HepG2 (cell line): Measurements from ENCODE around the gene NOS1AP. TPM values are rescaled to one million over a fixed set of nuclear protein-coding genes. Genes with fewer than 3 reads are reported as not detected.

Experiments
- GLMP ChIP-seq: sonication (generic); formaldehyde crosslinking; IDR thresholded peaks from 2 replicates; pipeline ENCODE4 v1.9.0; 2021; ENCODE audit warnings: missing genetic modification reagents, mild to moderate bottlenecking, borderline replicate concordance
- HIVEP1 ChIP-seq: sonication (generic); formaldehyde crosslinking; IDR thresholded peaks from 2 replicates; pipeline ENCODE4 v1.4.0; 2020; ENCODE audit warnings: mild to moderate bottlenecking, missing genetic modification reagents
- HNRNPL ChIP-seq: fragments of 200-400 bp; formaldehyde crosslinking; IDR thresholded peaks from 2 replicates; pipeline ENCODE4 v1.6.1; 2017; ENCODE audit warnings: mild to moderate bottlenecking, low read depth, low read length
- PLSCR1 ChIP-seq: sonication (generic); formaldehyde crosslinking; IDR thresholded peaks from 2 replicates; pipeline ENCODE4 v1.5.0; 2020; ENCODE audit warnings: missing genetic modification reagents, mild to moderate bottlenecking, borderline replicate concordance
- POLR2G ChIP-seq: fragments of 200-400 bp; formaldehyde crosslinking; IDR thresholded peaks from 2 replicates; pipeline ENCODE4 v1.6.1; 2018; ENCODE audit warnings: mild to moderate bottlenecking, low read depth, low read length, moderate library complexity
- SMAD3 ChIP-seq: sonication (generic); formaldehyde crosslinking; IDR thresholded peaks from 2 replicates; pipeline ENCODE4 v1.4.0; 2020; ENCODE audit warnings: missing genetic modification reagents
- TBX2 ChIP-seq: sonication (generic); formaldehyde crosslinking; IDR thresholded peaks from 2 replicates; pipeline ENCODE4 v1.5.0; 2020; ENCODE audit warnings: missing genetic modification reagents, mild to moderate bottlenecking, borderline replicate concordance
- ZBTB21 ChIP-seq: sonication (generic); formaldehyde crosslinking; IDR thresholded peaks from 2 replicates; pipeline ENCODE4 v1.4.0; 2020; ENCODE audit warnings: missing genetic modification reagents
- ZNF337 ChIP-seq: sonication (generic); formaldehyde crosslinking; IDR thresholded peaks from 2 replicates; pipeline ENCODE4 v1.5.1; 2020; ENCODE audit warnings: missing genetic modification reagents, low read depth, mild to moderate bottlenecking, borderline replicate concordance
- ZNF646 ChIP-seq: sonication (generic); formaldehyde crosslinking; IDR thresholded peaks from 2 replicates; pipeline ENCODE4 v1.9.0; 2021; ENCODE audit warnings: mild to moderate bottlenecking, missing genetic modification reagents
- ZNF773 ChIP-seq: sonication (generic); formaldehyde crosslinking; IDR thresholded peaks from 2 replicates; pipeline ENCODE4 v1.4.0; 2020; ENCODE audit warnings: missing genetic modification reagents, borderline replicate concordance
- polyA plus RNA-seq, 8 experiments: library from polyadenylated mRNA; depleted of rRNA in 3 of 8; stranded (reverse) in 7 of 8; unstranded in 1 of 8; fragments of >200 nt; fragmentation: Illumina TruSeq in 4 of 8; extraction: Trizol in 4 of 8; gene quantifications; 2 replicates each; pipeline versions ENCODE4 v1.2.1 to v1.2.3, GENCODE V29; 2011 to 2016; ENCODE audit warnings: low read depth in 4 of 8, missing spikeins in 1 of 8, mixed read lengths in 1 of 8; ENCODE audit not compliant: insufficient read depth in 1 of 8
- total RNA-seq, 5 experiments: library from RNA; depleted of rRNA; stranded (reverse); fragments of >200 nt; fragmentation: Illumina TruSeq; extraction: Trizol; gene quantifications; 2 replicates each; pipeline ENCODE4 v1.2.3, GENCODE V29; 2016; ENCODE audit warnings: low read depth in 1 of 5
- TF ChIP-seq, protein P1 (sequence below): sonication (generic); formaldehyde crosslinking; IDR thresholded peaks from 2 replicates; pipeline ENCODE4 v1.4.0; 2020; ENCODE audit warnings: mild to moderate bottlenecking, missing genetic modification reagents, borderline replicate concordance
- TF ChIP-seq, protein P2 (sequence below): sonication (generic); formaldehyde crosslinking; IDR thresholded peaks from 2 replicates; pipeline ENCODE4 v1.4.0; 2020; ENCODE audit warnings: missing genetic modification reagents, low read depth, mild to moderate bottlenecking, borderline replicate concordance
- TF ChIP-seq, protein P3 (sequence below): IDR thresholded peaks from 2 replicates; pipeline ENCODE4 v1.6.1; 2016; ENCODE audit warnings: missing genetic modification reagents, missing compliant biosample characterization
- TF ChIP-seq, protein P4 (sequence below): sonication (generic); formaldehyde crosslinking; IDR thresholded peaks from 2 replicates; pipeline ENCODE4 v1.8.1; 2022; ENCODE audit warnings: mild to moderate bottlenecking, missing genetic modification reagents

Gene NOS1AP
- total and polyA plus RNA-seq, 2 of the 13 experiments (the other 11 are each of a cell fraction or from before 2014, with no cell fraction given): 2.0 to 3.3 TPM

GRCh38 chr1:162145280-162145965, 75.9 kb downstream of the NOS1AP start (continued):
- TF ChIP-seq ZNF646: no peak
- TF ChIP-seq, protein P1, sequence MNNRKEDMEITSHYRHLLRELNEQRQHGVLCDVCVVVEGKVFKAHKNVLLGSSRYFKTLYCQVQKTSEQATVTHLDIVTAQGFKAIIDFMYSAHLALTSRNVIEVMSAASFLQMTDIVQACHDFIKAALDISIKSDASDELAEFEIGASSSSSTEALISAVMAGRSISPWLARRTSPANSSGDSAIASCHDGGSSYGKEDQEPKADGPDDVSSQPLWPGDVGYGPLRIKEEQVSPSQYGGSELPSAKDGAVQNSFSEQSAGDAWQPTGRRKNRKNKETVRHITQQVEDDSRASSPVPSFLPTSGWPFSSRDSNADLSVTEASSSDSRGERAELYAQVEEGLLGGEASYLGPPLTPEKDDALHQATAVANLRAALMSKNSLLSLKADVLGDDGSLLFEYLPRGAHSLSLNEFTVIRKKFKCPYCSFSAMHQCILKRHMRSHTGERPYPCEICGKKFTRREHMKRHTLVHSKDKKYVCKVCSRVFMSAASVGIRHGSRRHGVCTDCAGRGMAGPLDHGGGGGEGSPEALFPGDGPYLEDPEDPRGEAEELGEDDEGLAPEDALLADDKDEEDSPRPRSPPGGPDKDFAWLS: no peak
- TF ChIP-seq ZNF773: no peak
- TF ChIP-seq PLSCR1 (CRISPR knock-in tag): no peak
- TF ChIP-seq, protein P2, sequence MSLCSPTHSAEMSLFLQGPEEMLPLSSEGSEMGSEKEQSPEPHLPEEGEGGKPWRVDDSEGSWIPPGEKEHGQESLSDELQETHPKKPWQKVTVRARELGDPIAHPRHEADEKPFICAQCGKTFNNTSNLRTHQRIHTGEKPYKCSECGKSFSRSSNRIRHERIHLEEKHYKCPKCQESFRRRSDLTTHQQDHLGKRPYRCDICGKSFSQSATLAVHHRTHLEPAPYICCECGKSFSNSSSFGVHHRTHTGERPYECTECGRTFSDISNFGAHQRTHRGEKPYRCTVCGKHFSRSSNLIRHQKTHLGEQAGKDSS: no peak
- TF ChIP-seq POLR2G: peak; percentile 41; the same call in 1 of the 2 replicates
- TF ChIP-seq TBX2 (CRISPR knock-in tag): peak; percentile 34; the same call in 1 of the 2 replicates
- TF ChIP-seq SMAD3 (CRISPR knock-in tag): no peak
- TF ChIP-seq ZBTB21 (CRISPR knock-in tag): no peak
- TF ChIP-seq, protein P3, sequence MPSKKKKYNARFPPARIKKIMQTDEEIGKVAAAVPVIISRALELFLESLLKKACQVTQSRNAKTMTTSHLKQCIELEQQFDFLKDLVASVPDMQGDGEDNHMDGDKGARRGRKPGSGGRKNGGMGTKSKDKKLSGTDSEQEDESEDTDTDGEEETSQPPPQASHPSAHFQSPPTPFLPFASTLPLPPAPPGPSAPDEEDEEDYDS (CRISPR knock-in tag): no peak
- 0 out of 2 replicates have a peak, but pooled peaks have one; percentile 18 for TF ChIP-seq HIVEP1 (CRISPR knock-in tag)
- no peak for TF ChIP-seq HNRNPL
- TF ChIP-seq ZNF337: no peak
- TF ChIP-seq, protein P4, sequence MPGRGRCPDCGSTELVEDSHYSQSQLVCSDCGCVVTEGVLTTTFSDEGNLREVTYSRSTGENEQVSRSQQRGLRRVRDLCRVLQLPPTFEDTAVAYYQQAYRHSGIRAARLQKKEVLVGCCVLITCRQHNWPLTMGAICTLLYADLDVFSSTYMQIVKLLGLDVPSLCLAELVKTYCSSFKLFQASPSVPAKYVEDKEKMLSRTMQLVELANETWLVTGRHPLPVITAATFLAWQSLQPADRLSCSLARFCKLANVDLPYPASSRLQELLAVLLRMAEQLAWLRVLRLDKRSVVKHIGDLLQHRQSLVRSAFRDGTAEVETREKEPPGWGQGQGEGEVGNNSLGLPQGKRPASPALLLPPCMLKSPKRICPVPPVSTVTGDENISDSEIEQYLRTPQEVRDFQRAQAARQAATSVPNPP (CRISPR knock-in tag): no peak
- TF ChIP-seq GLMP: no peak
